ENCODE data around the gene PRKCZ. TPM values are rescaled to one million over a fixed set of nuclear protein-coding genes. Genes with fewer than 3 reads are reported as not detected.

PRKCZ gene
- total and polyA plus RNA-seq, 7 donors, result 0.07 to 2.3 (median 0.42) TPM; not detected in 1

DNA sequence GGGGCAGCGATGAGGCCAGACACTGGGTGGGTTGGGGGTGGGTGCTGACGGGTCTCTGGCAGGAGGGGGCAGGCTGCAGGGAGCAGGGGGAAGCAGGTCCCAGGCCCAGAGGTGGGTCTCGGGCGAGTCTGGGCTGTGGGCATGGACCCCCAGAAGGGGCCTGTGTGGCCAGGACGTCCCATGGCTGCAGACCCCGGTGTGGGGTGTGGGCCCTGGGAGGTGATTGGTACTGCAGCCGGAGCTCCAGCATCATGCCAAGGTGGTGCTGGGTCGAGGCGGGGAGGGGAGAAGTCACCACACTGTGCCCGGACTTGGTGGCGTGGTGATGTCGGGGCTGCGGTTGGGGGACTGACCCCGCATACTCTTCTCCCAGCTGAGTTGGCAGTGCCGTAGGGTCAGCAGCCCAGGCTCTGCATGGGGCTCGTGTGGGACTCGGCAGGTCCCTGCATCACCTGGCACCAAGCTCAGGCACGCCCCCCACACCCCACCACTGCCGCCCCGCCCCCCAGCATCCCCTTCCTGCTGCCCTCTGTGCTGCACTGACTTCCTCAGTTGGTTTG, 31.2 kb downstream of the PRKCZ start:
- TF ChIP-seq, protein P1, sequence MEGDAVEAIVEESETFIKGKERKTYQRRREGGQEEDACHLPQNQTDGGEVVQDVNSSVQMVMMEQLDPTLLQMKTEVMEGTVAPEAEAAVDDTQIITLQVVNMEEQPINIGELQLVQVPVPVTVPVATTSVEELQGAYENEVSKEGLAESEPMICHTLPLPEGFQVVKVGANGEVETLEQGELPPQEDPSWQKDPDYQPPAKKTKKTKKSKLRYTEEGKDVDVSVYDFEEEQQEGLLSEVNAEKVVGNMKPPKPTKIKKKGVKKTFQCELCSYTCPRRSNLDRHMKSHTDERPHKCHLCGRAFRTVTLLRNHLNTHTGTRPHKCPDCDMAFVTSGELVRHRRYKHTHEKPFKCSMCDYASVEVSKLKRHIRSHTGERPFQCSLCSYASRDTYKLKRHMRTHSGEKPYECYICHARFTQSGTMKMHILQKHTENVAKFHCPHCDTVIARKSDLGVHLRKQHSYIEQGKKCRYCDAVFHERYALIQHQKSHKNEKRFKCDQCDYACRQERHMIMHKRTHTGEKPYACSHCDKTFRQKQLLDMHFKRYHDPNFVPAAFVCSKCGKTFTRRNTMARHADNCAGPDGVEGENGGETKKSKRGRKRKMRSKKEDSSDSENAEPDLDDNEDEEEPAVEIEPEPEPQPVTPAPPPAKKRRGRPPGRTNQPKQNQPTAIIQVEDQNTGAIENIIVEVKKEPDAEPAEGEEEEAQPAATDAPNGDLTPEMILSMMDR (IDR thresholded peaks at IDR 0.05), result no peak
- Histone ChIP-seq H3K27ac (no peak overlapping the region), H3K27me3 (ENCODE audit: insufficient read depth in 3 of 3, low read length in 2 of 3) (peaks cover 0 to 22% (median 5%) of the 10 kb centered on the region in 3 donors), H3K4me3 (no peak overlapping the region), H3K9me3 (peaks cover 17% of the 10 kb centered on the region), H3K36me3 (ENCODE audit: insufficient read depth in 1 of 2, low read depth in 1 of 2) (no peaks in the 10 kb centered on the region), H3K4me1 (no peaks in the 10 kb centered on the region)
- ATAC-seq (no peak), DNase-seq (no peak)
- WGBS, 3 donors, result 86 to 92% (median 89%) methylated on average over 17 to 20 of the region's 20 CpGs
- intact Hi-C loops (cut with DNase I), result no loop called here

DNA sequence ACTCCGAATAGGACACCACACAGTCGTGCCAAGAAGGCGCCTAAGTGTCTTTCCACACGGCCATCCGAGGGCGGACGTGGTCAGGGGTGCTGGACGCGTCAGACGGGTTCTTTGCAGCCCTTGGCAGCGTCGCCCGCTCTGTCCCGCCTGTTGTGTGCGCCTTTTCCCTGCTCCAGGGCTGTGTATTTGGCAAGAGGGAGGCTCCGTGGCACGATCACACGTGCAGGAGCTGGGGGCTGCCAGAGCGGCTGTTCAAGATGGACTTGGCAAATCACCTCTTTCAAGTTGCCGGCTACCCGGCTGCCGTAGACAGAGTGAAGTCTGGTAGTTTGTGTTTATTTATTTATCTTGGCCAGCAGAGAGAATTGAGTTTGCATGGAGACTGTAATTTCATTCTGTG, 31.9 kb downstream of the PRKCZ start:
- Histone ChIP-seq H3K27me3 (ENCODE audit: insufficient read depth in 3 of 3, low read length in 2 of 3) (peaks cover 0 to 26% (median 4%) of the 10 kb centered on the region in 3 donors), H3K27ac (no peak overlapping the region), H3K4me3 (no peak overlapping the region), H3K36me3 (ENCODE audit: insufficient read depth in 1 of 2, low read depth in 1 of 2) (no peaks in the 10 kb centered on the region), H3K9me3 (peaks cover 17% of the 10 kb centered on the region), H3K4me1 (no peaks in the 10 kb centered on the region)
- intact Hi-C loops (cut with DNase I), result no loop called here
- DNase-seq, result no peak
- no peak for ATAC-seq
- TF ChIP-seq, protein P1 (IDR thresholded peaks at IDR 0.05), result no peak
- 82 to 86% (median 85%) methylated on average over 22 of the region's 22 CpGs for WGBS, 3 donors

- 74 to 78% (median 76%) methylated on average over 18 of the region's 18 CpGs for WGBS, 3 donors
Measured at GRCh38 chr1:2083666-2084065, 33.5 kb downstream of the PRKCZ start.

DNA sequence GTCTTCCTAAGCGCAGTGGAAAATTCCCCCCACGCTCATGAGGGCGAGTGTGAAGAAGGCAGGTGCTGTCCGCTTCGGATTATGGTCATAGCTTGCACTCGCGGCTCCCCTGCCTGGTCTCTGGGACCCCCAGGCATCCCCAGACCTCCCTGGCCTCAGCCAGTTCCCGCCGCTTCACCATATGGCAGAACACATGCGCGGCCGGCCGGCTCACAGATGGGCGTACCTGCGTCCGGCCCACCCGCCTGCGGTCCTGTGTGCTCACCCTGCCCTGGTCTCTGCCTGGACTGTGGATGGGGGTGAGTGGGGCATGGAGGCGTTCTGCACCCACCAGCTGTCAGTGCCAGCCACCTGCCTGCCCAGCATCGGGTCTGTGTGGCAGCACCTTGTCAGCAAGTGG, 34.1 kb downstream of the PRKCZ start:
- H3K27ac ChIP-seq, result no peak overlapping the region
- ATAC-seq (no peak), DNase-seq (no peak)
- peaks cover 1% of the 10 kb centered on the region for H3K9me3 ChIP-seq
- H3K4me1 ChIP-seq, result no peaks in the 10 kb centered on the region
- no peaks in the 10 kb centered on the region for H3K36me3 ChIP-seq (ENCODE audit: insufficient read depth in 1 of 2, low read depth in 1 of 2)
- 84 to 89% (median 85%) methylated on average over 20 of the region's 20 CpGs for WGBS, 3 donors
- H3K27me3 ChIP-seq (ENCODE audit: insufficient read depth in 3 of 3, low read length in 2 of 3), result peaks cover 0 to 27% (median 5%) of the 10 kb centered on the region in 3 donors
- intact Hi-C loops (cut with DNase I), result no loop called here
- no peak overlapping the region for H3K4me3 ChIP-seq
- TF ChIP-seq, protein P1 (IDR thresholded peaks at IDR 0.05), result no peak

More at GRCh38 chr1:2083666-2084065, 33.5 kb downstream of the PRKCZ start:
- Histone ChIP-seq H3K27ac (no peak overlapping the region), H3K9me3 (peaks cover 6% of the 10 kb centered on the region), H3K36me3 (ENCODE audit: insufficient read depth in 1 of 2, low read depth in 1 of 2) (no peaks in the 10 kb centered on the region), H3K4me1 (no peaks in the 10 kb centered on the region), H3K4me3 (no peak overlapping the region), H3K27me3 (ENCODE audit: insufficient read depth in 3 of 3, low read length in 2 of 3) (peaks cover 0 to 23% (median 5%) of the 10 kb centered on the region in 3 donors)
- TF ChIP-seq, protein P1 (IDR thresholded peaks at IDR 0.05), result no peak
- ATAC-seq (no peak), DNase-seq (no peak)
- intact Hi-C loops (cut with DNase I), result no loop called here

GRCh38 chr1:2085080-2085479, 34.9 kb downstream of the PRKCZ start:
- ATAC-seq, result no peak
- Histone ChIP-seq H3K36me3 (ENCODE audit: insufficient read depth in 1 of 2, low read depth in 1 of 2) (no peaks in the 10 kb centered on the region), H3K27me3 (ENCODE audit: insufficient read depth in 3 of 3, low read length in 2 of 3) (peaks cover 0 to 33% (median 5%) of the 10 kb centered on the region in 3 donors), H3K4me3 (no peak overlapping the region), H3K9me3 (no peaks in the 10 kb centered on the region), H3K4me1 (no peaks in the 10 kb centered on the region), H3K27ac (no peak overlapping the region)
- TF ChIP-seq, protein P1 (IDR thresholded peaks at IDR 0.05), result no peak
- WGBS, 3 donors, result 79 to 84% (median 82%) methylated on average over 17 of the region's 17 CpGs
- intact Hi-C loops (cut with DNase I), result no loop called here
- no peak for DNase-seq

Data from psoas muscle (tissue), 8 donors.